ENCODE measurements around the gene MAGOH.

DNA sequence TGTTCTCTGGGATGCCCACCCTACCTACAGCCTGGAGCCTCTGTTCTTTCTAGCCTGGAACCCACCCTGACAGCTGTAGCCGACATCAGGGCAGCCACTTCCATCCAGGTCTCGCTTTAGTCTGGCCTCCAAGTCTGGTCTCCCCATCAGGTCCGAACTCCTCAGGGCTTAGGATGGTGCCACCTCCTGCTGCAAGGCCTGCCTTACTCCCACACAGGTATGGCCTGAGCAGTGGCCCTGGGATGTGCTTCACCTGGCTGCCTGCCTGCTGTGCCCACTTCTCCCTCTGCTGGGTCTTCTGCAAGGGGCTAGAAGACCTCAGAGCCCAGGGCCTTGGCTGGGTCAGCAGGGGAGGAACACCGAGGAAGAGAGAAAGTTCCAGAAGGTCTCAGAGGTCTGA is 35.7 kb upstream of the MAGOH start:
- TF ChIP-seq ZNF274 (IDR thresholded peaks at IDR 0.05; ENCODE audit: low read depth, low read length) (no peak), SUZ12 (IDR thresholded peaks at IDR 0.05; ENCODE audit: extremely low read depth, insufficient read depth, insufficient read length) (no peak), YY1 (IDR thresholded peaks at IDR 0.05; ENCODE audit: insufficient read depth, insufficient read length) (no peak)
